HepG2 (cell line): ENCODE data around the gene CPSF4. TPM values are rescaled to one million over a fixed set of nuclear protein-coding genes. Genes with fewer than 3 reads are reported as not detected.

ENCODE experiments used
- ATAC-seq: fragments of 200-7000 bp; cut with Tn5 transposase; 3 replicates; pipeline ENCODE4 v1.9.1; 2020; ENCODE audit warnings: mild to moderate bottlenecking, moderate library complexity
- BruUV-seq: library from RNA; stranded (reverse); fragments of 400-500 nt; replicated peaks from 2 replicates; lab custom pipeline; 2021; lab: Mats Ljungman, UMichigan
- CTCF ChIA-PET: fragments of 300-600 bp; formaldehyde crosslinking; extraction: SDS; loops from one replicate; lab custom pipeline; 2021; ENCODE audit warnings: low total read pairs, inconsistent platforms, low intra/inter-chr PET ratio; lab: Yijun Ruan, JAX
- POLR2A ChIA-PET: fragments of 350-600 bp; sonication (Branson Sonifier 250); formaldehyde crosslinking; loops from one replicate; lab custom pipeline; 2020; ENCODE audit warnings: antibody characterized with exemption, inconsistent platforms; lab: Yijun Ruan, JAX
- DNase-seq: peaks from one replicate; pipeline ENCODE4 v3.0.0-alpha.2; 2015; ENCODE audit warnings: low spot score
- FAIRE-seq: peaks from 3 replicates; lab custom pipeline; 2011; peaks lifted over from hg19 to GRCh38; lab: Jason Lieb, UNC
- H2AFZ ChIP-seq: one replicate; pipeline ENCODE4 v1.6.1; 2011; ENCODE audit warnings: low read length, inconsistent platforms
- H3K27ac ChIP-seq: fragments of 300-600 bp; 3 replicates; pipeline ENCODE4 v1.8.0; 2011; ENCODE audit warnings: mixed run types, mild to moderate bottlenecking, mixed read lengths, low read length, inconsistent platforms; ENCODE audit not compliant: insufficient read depth; ENCODE audit errors: extremely low read length
- H3K27me3 ChIP-seq, 2 experiments: fragments of 200-600 bp in 1 of 2; 2 replicates in 1 of 2; 3 replicates in 1 of 2; pipeline versions ENCODE4 v1.6.0 to v1.8.0; 2011; ENCODE audit warnings: low read length in 2 of 2, mild to moderate bottlenecking in 2 of 2, moderate library complexity in 2 of 2, inconsistent platforms in 1 of 2; ENCODE audit not compliant: insufficient read depth in 2 of 2, control insufficient read depth in 1 of 2
- H3K36me3 ChIP-seq, 2 experiments: fragments of 200-600 bp in 1 of 2; replicated peaks in 1 of 2; 2 replicates in 1 of 2; 3 replicates in 1 of 2; pipeline versions ENCODE4 v1.5.1 to v1.8.0; 2011; ENCODE audit warnings: low read length in 2 of 2, inconsistent platforms in 1 of 2; ENCODE audit not compliant: insufficient read depth in 2 of 2, control insufficient read depth in 1 of 2
- H3K4me1 ChIP-seq: 2 replicates; pipeline ENCODE4 v1.5.1; 2012; ENCODE audit warnings: low read length, inconsistent platforms; ENCODE audit not compliant: insufficient read depth
- H3K4me2 ChIP-seq: 2 replicates; pipeline ENCODE4 v1.6.0; 2011; ENCODE audit warnings: low read depth, low read length, inconsistent platforms
- H3K4me3 ChIP-seq, 3 experiments: fragments of 200-600 bp in 1 of 3; sonication (generic), shearing (Covaris generic) in 1 of 3; replicated peaks in 1 of 3; 2 replicates each; pipeline ENCODE4 v1.5.1; 2011 to 2016; ENCODE audit warnings: low read length in 3 of 3, inconsistent platforms in 2 of 3, low read depth in 2 of 3, mild to moderate bottlenecking in 2 of 3, control low read depth in 1 of 3, mixed read lengths in 1 of 3; ENCODE audit not compliant: insufficient read depth in 1 of 3
- H3K79me2 ChIP-seq: one replicate; pipeline ENCODE4 v1.6.1; 2011; ENCODE audit warnings: low read length, inconsistent platforms; ENCODE audit not compliant: insufficient read depth
- H3K9ac ChIP-seq: 2 replicates; pipeline ENCODE4 v1.6.0; 2011; ENCODE audit warnings: mild to moderate bottlenecking, low read depth, low read length, inconsistent platforms; ENCODE audit not compliant: insufficient read depth
- H3K9me3 ChIP-seq: 2 replicates; pipeline ENCODE4 v1.5.1; 2012; ENCODE audit warnings: mild to moderate bottlenecking, low read length
- H4K20me1 ChIP-seq: 2 replicates; pipeline ENCODE4 v1.6.0; 2011; ENCODE audit warnings: inconsistent platforms, mild to moderate bottlenecking, low read length, moderate library complexity; ENCODE audit not compliant: insufficient read depth
- BRD4 ChIP-seq: sonication (generic); formaldehyde crosslinking; IDR thresholded peaks from 2 replicates; pipeline ENCODE4 v1.4.0; 2020; ENCODE audit warnings: missing genetic modification reagents
- CHD2 ChIP-seq: IDR thresholded peaks from 2 replicates; pipeline ENCODE4 v1.6.1; 2011; ENCODE audit warnings: low read depth, low read length, improper control_type of control experiment
- FOXJ3 ChIP-seq: sonication (generic); formaldehyde crosslinking; IDR thresholded peaks from 2 replicates; pipeline ENCODE4 v1.4.0; 2020; ENCODE audit warnings: missing genetic modification reagents, mild to moderate bottlenecking, borderline replicate concordance
- MAZ ChIP-seq, 2 experiments: sonication (generic) in 1 of 2; formaldehyde crosslinking in 1 of 2; IDR thresholded peaks; 2 replicates each; pipeline versions ENCODE4 v1.5.0 to v1.6.1; 2012 to 2020; ENCODE audit warnings: low read depth in 2 of 2, mild to moderate bottlenecking in 2 of 2, borderline replicate concordance in 1 of 2, improper control_type of control experiment in 1 of 2, low read length in 1 of 2, missing genetic modification reagents in 1 of 2, moderate library complexity in 1 of 2
- MED13 ChIP-seq: sonication (generic); formaldehyde crosslinking; IDR thresholded peaks from 2 replicates; pipeline ENCODE4 v1.5.0; 2020; ENCODE audit warnings: missing genetic modification reagents
- RAD21 ChIP-seq: fragments of 450-650 bp; formaldehyde crosslinking; IDR thresholded peaks from 2 replicates; pipeline ENCODE4 v1.5.0; 2020; ENCODE audit warnings: mild to moderate bottlenecking
- SMAD9 ChIP-seq: sonication (generic); formaldehyde crosslinking; IDR thresholded peaks from 2 replicates; pipeline ENCODE4 v1.5.1; 2020; ENCODE audit warnings: mild to moderate bottlenecking, missing genetic modification reagents
- STAG1 ChIP-seq: sonication (generic); formaldehyde crosslinking; IDR thresholded peaks from 2 replicates; pipeline ENCODE4 v1.4.0; 2020; ENCODE audit warnings: missing genetic modification reagents
- THAP11 ChIP-seq: IDR thresholded peaks from 2 replicates; pipeline ENCODE4 v1.6.1; 2016; ENCODE audit warnings: missing biosample characterization, missing genetic modification reagents
- YY1 ChIP-seq: IDR thresholded peaks from 2 replicates; pipeline ENCODE4 v1.6.1; 2011; ENCODE audit warnings: low read length, low read depth, moderate library complexity, mild to moderate bottlenecking; ENCODE audit not compliant: insufficient read depth, insufficient replicate concordance
- ZNF501 ChIP-seq: sonication (generic); formaldehyde crosslinking; IDR thresholded peaks from 2 replicates; pipeline ENCODE4 v1.5.1; 2020; ENCODE audit warnings: mild to moderate bottlenecking, moderate library complexity, missing genetic modification reagents
- WGBS: methylation state at CpG from one replicate; pipeline ENCODE4 v1.1.6; 2017; ENCODE audit warnings: low lambda C conversion rate; 5-methylcytosine and 5-hydroxymethylcytosine counted together
- in situ Hi-C: cut with HindIII; loops from 2 replicates; pipeline ENCODE4 v1.10.0; 2017; ENCODE audit warnings: low pct_unique_long_range_greater_than_20kb; ENCODE audit not compliant: extremely low pct_ligation_motif_present
- intact Hi-C: fragments of 100-400 bp; cut with micrococcal nuclease; formaldehyde crosslinking; loops from one replicate; pipeline ENCODE4 v1.10.0; 2022; ENCODE audit not compliant: unreplicated experiment
- polyA plus RNA-seq, 8 experiments: library from polyadenylated mRNA; depleted of rRNA in 3 of 8; stranded (reverse) in 7 of 8; unstranded in 1 of 8; fragments of >200 nt; fragmentation: Illumina TruSeq in 4 of 8; extraction: Trizol in 4 of 8; gene quantifications; 2 replicates each; pipeline versions ENCODE4 v1.2.1 to v1.2.3, GENCODE V29; 2011 to 2016; ENCODE audit warnings: low read depth in 4 of 8, missing spikeins in 1 of 8, mixed read lengths in 1 of 8; ENCODE audit not compliant: insufficient read depth in 1 of 8
- total RNA-seq, 5 experiments: library from RNA; depleted of rRNA; stranded (reverse); fragments of >200 nt; fragmentation: Illumina TruSeq; extraction: Trizol; gene quantifications; 2 replicates each; pipeline ENCODE4 v1.2.3, GENCODE V29; 2016; ENCODE audit warnings: low read depth in 1 of 5
- TF ChIP-seq, protein P1 (sequence below): sonication (generic); formaldehyde crosslinking; IDR thresholded peaks from 2 replicates; pipeline ENCODE4 v1.5.0; 2020; ENCODE audit warnings: mild to moderate bottlenecking, missing genetic modification reagents, moderate library complexity
- TF ChIP-seq, protein P2 (sequence below): sonication (generic); formaldehyde crosslinking; IDR thresholded peaks from 2 replicates; pipeline ENCODE4 v1.5.0; 2020; ENCODE audit warnings: mild to moderate bottlenecking, missing genetic modification reagents, borderline replicate concordance

The CPSF4 gene
- total and polyA plus RNA-seq, 2 of the 13 experiments (the other 11 are each of a cell fraction or from before 2014, with no cell fraction given) = 34.1 to 49.6 TPM

DNA sequence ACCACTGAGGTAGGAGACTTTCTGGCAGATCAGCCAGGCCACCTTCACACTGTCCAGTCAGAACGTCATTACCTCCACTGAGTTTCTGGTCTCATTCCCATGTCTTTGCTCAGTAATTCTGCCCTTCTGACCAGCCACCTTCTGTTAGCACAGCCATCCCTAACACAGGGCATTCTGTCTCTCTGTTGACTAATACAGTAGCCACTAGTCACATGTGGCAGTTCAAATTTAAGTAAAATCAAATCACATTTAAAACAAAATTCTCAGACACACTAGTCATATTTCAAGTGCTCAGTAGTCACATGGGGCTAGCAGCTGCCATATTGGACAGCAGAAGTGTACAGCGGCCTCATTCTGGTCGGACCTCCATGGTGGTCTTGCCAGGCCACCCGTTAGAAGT is 7.4 kb downstream of the CPSF4 start:
- Histone ChIP-seq H3K4me3 (no peak overlapping the region), H3K36me3 (peaks cover 27 to 74% of the 10 kb centered on the region in 2 experiments), H3K27ac (no peak overlapping the region), H3K4me2 (no peak overlapping the region), H3K27me3 (no peaks in the 10 kb centered on the region), H3K9ac (no peak overlapping the region), H3K9me3 (no peaks in the 10 kb centered on the region), H4K20me1 (peaks cover 2% of the 10 kb centered on the region; the same call in 1 of the 2 replicates), H3K4me1 (no peaks in the 10 kb centered on the region), H3K79me2 (peaks cover 3% of the 10 kb centered on the region), H2AFZ (no peak overlapping the region)
- in situ Hi-C loops = no loop called here
- ATAC-seq = no peak
- POLR2A ChIA-PET = no interaction called here
- FAIRE-seq = no peak
- intact Hi-C loops = no loop called here
- BruUV-seq = no TSS peak
- 100% methylated on average over 4 of the region's 4 CpGs for WGBS
- CTCF ChIA-PET = no interaction called here
- TF ChIP-seq THAP11 (CRISPR knock-in tag) (no peak), YY1 (no peak)
- DNase-seq = no peak

DNA sequence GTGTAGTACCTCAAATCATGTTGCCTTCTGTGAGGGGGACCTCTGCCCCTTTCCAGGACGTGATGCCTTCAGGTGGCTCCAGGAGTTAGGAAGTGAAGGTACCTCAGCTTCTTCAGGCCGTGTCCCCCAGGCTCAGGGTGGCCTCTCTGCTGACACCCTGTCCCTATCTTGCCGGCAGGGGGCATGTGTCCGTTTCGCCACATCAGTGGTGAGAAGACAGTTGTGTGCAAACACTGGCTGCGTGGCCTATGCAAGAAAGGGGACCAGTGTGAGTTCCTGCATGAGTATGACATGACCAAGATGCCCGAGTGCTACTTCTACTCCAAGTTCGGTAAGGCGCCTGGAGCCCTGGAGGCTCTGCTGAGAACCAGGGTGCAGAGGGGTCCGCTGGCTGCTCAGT is 9.2 kb downstream of the CPSF4 start:
- intact Hi-C loops (no loop called here), in situ Hi-C loops (no loop called here)
- DNase-seq (peak; percentile 51), ATAC-seq (peak; percentile 82), FAIRE-seq (peak; percentile 60)
- peaks cover 32 to 84% of the 10 kb centered on the region in 2 experiments for H3K36me3 ChIP-seq
- H3K4me2 ChIP-seq = no peak overlapping the region
- POLR2A ChIA-PET = interaction anchor here (0.7 to 1.5 kb wide), 2 partner anchors 9 to 45 kb away, joined by 3 to 4 read pairs; partner anchors contain the start of genes CPSF4 and PTCD1
- no peak overlapping the region for H3K9ac ChIP-seq
- H3K4me3 ChIP-seq = no peak overlapping the region
- no peaks in the 10 kb centered on the region for H3K9me3 ChIP-seq
- H2AFZ ChIP-seq = no peak overlapping the region
- WGBS = 62% methylated on average over 7 of the region's 10 CpGs
- H3K27me3 ChIP-seq = no peaks in the 10 kb centered on the region
- no TSS peak for BruUV-seq
- H3K4me1 ChIP-seq = no peaks in the 10 kb centered on the region
- no peaks in the 10 kb centered on the region for H3K79me2 ChIP-seq
- H4K20me1 ChIP-seq = peaks cover 2% of the 10 kb centered on the region; the same call in 1 of the 2 replicates
- CTCF ChIA-PET = no interaction called here
- H3K27ac ChIP-seq = no peak overlapping the region
- no peak for TF ChIP-seq MED13 (CRISPR knock-in tag)
- TF ChIP-seq, protein P1, sequence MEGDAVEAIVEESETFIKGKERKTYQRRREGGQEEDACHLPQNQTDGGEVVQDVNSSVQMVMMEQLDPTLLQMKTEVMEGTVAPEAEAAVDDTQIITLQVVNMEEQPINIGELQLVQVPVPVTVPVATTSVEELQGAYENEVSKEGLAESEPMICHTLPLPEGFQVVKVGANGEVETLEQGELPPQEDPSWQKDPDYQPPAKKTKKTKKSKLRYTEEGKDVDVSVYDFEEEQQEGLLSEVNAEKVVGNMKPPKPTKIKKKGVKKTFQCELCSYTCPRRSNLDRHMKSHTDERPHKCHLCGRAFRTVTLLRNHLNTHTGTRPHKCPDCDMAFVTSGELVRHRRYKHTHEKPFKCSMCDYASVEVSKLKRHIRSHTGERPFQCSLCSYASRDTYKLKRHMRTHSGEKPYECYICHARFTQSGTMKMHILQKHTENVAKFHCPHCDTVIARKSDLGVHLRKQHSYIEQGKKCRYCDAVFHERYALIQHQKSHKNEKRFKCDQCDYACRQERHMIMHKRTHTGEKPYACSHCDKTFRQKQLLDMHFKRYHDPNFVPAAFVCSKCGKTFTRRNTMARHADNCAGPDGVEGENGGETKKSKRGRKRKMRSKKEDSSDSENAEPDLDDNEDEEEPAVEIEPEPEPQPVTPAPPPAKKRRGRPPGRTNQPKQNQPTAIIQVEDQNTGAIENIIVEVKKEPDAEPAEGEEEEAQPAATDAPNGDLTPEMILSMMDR (CRISPR knock-in tag) = peak; percentile 80
- peak; percentile 63 for TF ChIP-seq STAG1 (CRISPR knock-in tag)
- TF ChIP-seq, protein P2, sequence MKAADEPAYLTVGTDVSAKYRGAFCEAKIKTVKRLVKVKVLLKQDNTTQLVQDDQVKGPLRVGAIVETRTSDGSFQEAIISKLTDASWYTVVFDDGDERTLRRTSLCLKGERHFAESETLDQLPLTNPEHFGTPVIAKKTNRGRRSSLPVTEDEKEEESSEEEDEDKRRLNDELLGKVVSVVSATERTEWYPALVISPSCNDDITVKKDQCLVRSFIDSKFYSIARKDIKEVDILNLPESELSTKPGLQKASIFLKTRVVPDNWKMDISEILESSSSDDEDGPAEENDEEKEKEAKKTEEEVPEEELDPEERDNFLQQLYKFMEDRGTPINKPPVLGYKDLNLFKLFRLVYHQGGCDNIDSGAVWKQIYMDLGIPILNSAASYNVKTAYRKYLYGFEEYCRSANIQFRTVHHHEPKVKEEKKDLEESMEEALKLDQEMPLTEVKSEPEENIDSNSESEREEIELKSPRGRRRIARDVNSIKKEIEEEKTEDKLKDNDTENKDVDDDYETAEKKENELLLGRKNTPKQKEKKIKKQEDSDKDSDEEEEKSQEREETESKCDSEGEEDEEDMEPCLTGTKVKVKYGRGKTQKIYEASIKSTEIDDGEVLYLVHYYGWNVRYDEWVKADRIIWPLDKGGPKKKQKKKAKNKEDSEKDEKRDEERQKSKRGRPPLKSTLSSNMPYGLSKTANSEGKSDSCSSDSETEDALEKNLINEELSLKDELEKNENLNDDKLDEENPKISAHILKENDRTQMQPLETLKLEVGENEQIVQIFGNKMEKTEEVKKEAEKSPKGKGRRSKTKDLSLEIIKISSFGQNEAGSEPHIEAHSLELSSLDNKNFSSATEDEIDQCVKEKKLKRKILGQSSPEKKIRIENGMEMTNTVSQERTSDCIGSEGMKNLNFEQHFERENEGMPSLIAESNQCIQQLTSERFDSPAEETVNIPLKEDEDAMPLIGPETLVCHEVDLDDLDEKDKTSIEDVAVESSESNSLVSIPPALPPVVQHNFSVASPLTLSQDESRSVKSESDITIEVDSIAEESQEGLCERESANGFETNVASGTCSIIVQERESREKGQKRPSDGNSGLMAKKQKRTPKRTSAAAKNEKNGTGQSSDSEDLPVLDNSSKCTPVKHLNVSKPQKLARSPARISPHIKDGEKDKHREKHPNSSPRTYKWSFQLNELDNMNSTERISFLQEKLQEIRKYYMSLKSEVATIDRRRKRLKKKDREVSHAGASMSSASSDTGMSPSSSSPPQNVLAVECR (CRISPR knock-in tag) = peak; percentile 35; the same call in 1 of the 2 replicates
- TF ChIP-seq ZNF501 (CRISPR knock-in tag) = 0 out of 2 replicates have a peak, but pooled peaks have one; percentile 28
- TF ChIP-seq MAZ (IDR thresholded peaks at IDR 0.05; ENCODE audit: borderline replicate concordance, low read depth, low read length) = no peak
- TF ChIP-seq MAZ (CRISPR knock-in tag; IDR thresholded peaks at IDR 0.05; ENCODE audit: low read depth) = no peak
- no peak for TF ChIP-seq FOXJ3
- no peak for TF ChIP-seq CHD2
- TF ChIP-seq SMAD9 (CRISPR knock-in tag) = no peak
- no peak for TF ChIP-seq BRD4
- peak; percentile 47 for TF ChIP-seq RAD21 (CRISPR knock-in tag)
